Suppressor macrophage (primary cell): ENCODE measurements around the gene ACP7.
"Not testable (repeated sequence)": the region's sequence is repeated elsewhere in the genome, so short reads cannot be mapped to it uniquely, and the experiment has no call there.

ENCODE experiments used
- DNase-seq, 4 experiments: peaks; one replicate each; pipeline ENCODE4 v3.0.0-alpha.2; 2020 to 2022

The ACP7 gene

GRCh38 chr19:39132344-39132969 is 48.3 kb downstream of the ACP7 start:
- DNase-seq, result no peak

DNA sequence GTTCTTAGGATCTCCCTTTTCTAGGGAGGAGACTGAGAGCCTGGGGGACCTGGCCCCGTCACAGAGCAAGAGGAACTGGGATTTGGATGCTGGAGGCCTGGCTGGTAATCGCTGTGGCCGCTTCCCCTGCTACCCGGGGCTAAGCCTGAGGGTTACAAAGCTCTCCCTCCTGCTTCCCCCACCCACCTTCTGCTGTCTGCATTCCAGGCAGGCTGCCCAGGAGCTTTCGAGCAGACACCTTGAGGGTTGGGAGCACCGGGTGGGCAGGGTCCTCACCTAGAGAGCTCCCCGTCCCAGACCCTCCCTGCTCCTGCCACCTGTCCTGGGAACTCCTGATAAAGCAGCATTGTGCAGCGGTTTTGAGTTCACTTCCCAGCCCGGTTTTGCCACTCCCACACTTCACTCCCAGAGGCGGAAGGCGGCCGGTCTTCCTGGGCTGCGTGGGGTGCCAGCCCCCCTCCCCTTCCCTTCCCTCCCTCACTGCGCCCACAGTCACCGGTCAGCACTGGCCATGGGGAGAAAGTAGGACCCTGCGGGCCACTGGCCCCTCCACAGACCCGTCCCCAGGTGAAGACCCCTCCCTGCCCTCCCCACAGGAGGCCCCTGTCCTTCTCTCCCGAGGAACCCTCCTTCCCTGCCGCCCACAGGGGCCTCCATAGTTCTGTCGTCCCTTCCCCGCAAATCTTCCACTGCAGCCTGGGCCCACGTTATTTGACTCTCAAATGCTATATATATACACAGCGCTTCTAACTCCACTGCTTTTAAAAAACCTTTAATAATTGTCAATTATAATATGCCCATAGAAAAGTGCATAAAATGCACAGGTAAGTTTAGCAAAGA is 49.5 kb downstream of the ACP7 start:
- DNase-seq, result peak; percentile 30 to 60 (median 46)

- DNase-seq, result no peak
Measured at GRCh38 chr19:39135701-39136100, 51.5 kb downstream of the ACP7 start.

DNA sequence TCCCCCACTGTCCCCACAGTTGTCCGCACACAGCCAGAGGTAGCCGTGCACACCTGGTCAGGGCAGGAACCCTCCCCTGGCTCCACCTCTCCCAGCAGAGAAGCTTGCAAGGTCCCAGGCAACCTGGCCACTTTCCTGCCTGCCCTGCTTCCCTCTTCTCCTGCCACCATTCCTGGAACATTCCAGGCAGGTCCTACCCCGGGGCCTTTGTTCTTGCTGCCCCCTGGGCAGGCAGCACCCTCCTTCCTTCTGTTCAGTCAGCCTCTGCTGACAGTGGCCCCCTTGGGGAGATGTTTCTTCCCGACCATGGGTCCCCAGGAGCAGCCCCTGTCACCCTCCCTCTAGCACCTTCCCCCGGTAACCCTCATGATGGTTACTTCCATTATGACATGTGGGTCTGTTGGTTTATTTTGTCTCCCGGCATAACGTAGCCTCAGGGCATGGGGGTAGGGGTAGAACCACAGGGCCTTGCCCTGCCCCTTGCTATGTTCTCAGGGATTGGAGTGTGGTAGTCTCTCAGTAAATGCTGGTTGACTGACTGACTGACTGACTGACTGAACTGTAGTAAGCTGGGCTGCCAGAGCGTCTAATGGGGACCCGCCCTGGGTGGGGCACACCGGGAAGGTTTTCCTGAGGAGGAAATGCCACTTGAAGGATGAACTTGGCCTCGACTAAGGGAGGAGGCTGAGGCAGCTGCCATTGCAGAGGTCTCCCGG is 52.2 kb downstream of the ACP7 start:
- no peak for DNase-seq

GRCh38 chr19:39137131-39137530 is 53.0 kb downstream of the ACP7 start:
- no peak for DNase-seq

GRCh38 chr19:39138221-39139211 is 54.3 kb downstream of the ACP7 start:
- DNase-seq, result no peak

DNA sequence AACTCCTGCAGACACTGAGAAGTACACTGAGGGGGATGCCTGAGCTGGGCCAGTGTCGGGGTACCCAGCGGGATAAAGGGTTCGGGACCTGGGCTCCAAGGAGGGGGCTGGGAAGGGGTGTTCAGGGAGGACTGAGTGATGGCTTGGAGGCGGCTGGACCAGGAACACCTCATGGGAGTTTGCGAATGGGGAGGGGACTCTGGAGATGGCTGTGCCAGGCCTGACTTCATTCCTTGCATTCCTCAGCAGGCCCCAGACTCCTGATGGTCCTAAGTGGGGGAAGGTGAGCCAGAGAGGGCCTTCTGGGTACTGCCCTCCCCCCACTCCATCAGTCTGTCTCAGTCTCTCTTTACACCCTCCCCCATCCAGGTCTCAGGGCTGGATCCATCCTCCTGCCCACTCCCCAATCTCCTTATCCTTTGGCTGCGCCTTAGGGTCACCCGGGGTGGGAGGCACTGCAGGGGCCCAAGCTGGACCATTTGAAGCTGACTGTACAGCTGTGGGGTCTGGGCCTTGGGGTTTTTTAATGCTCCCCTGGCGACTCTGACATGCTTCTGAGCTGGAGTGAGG is 55.2 kb downstream of the ACP7 start:
- DNase-seq, result no peak

- DNase-seq, result no peak
Measured at GRCh38 chr19:39139971-39140453, 55.8 kb downstream of the ACP7 start.

DNA sequence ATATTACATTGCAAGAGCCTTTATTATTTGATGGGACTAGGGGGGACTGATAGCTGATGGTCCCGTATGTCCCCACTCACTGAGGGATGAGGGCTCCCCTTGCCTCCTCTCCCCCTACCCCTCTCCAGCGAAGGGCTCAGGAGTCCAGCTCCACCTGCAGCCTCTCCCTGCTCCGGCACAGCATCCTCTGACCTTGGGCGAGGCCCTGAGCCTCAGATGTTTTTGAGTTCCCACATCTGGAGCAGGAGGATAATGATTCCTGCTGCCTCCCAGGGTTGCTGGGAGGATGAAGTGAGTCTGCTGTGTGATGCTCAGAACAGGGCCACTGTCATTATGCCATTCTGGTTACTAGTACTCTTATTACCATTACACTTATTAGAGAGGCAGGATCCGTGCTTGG is 56.4 kb downstream of the ACP7 start:
- no peak for DNase-seq

DNA sequence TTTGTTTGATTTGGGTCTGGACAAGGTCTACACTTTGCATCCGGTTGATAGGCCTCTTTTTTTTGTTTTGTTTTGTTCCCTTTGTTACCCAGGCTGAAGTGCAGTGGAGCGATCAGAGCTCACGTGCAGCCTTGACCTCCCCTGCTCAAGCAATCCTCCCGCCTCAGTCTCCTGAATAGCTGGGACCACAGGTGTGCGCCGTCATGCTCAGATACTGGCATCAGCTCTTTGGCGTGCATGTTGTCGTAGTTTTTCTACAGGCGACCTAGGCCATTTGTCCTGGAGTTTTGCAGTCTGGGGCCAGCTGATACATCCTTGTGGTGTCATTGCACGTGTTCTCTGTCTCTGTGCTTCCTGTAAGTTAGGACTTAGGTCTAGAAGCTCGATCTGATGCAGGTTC is 57.8 kb downstream of the ACP7 start:
- no peak for DNase-seq

GRCh38 chr19:39142630-39143029 is 58.5 kb downstream of the ACP7 start:
- DNase-seq, result peak; percentile 48 to 65 (median 62)

- not testable (repeated sequence) for DNase-seq
Measured at GRCh38 chr19:39143757-39144289, 59.7 kb downstream of the ACP7 start.

- DNase-seq, result peak in 2 of 4 experiments; percentile 17 to 19
Measured at GRCh38 chr19:39144290-39145071, 60.3 kb downstream of the ACP7 start.

GRCh38 chr19:39145180-39145953 is 61.2 kb downstream of the ACP7 start:
- peak in 2 of 4 experiments; percentile 19 to 29 for DNase-seq

- no peak for DNase-seq
Measured at GRCh38 chr19:39146091-39146490, 61.9 kb downstream of the ACP7 start.

DNA sequence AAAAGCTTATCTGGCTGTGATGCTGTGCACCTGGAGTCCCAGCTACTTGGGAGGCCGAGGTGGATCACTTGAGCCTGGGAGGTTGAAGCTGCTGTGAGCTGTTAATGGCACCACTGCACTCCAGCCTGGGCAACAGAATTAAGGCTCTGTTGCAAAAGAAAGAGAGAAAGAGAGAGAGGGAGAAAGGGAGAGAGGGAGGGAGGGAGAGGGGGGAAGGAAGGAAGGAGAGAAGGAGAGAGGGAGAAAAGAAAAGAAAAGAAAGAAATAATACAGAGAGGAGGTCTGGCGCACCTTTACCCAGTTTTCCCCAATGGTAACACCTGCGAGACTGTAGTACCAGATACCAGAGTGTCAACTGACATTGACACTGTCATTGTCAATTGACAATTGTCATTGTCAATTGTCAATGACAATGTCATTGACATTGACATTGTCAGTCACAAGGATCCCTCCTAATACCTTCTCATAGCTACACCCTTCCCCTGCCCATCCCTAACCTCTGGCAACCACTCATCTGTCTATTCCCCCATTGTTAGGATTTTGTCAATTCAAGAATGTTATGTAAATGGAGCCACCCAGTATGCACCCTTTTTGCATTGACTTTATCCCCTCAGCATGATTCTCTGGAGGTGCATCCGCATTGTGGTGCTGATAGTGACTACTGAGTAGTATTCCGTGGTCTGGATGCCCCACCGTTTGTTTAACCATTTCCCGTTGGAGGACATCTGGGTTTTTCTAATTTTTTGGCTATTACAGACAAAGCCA is 62.7 kb downstream of the ACP7 start:
- DNase-seq, result no peak

- no peak for DNase-seq
Measured at GRCh38 chr19:39147480-39147879, 63.3 kb downstream of the ACP7 start.

DNA sequence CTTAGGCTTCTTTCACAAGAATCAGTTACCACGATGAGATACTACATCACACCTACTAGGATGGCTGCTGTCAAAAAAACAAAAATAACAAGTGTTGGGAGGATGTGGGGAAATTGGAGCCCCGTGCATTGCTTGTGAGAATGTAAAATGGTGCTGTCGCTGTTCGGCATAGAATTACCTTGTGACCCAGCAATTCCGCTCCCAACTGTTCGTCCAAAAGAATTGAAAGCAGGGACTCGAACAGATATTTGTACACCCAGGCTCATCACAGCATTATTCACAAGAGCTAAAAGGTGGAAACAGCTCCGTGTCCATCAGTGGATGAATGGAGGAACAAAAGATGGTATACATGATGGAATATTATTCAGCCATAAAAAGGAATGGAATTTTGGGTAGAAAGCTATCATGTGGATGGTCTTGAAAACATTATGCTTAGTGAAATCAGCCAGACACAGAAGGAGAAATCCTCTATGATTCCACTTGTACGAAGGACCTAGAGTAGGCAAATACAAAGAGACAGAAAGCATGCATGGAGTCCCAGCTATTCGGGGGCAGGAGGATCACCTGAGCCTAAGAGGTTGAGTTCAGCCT is 64.9 kb downstream of the ACP7 start:
- no peak for DNase-seq

DNA sequence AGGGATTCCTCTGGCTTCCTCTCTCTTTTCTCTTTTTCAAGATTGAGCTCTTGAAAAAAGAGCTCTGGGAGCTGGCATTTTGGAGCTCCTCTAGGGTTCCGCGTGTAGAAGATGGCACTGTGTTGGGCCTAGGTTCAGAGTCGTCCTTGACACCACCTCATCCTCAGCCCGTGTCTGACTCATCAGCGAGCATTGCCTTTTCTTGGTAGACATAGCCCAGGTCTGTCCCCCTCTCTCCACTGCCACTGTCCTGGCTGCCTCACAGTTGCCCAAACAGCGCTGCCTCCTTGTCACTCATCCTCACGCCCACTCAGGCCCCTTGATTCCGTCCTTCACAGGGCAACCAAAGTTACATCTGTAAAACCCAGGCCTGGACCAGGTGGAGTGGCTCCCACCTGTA is 66.1 kb downstream of the ACP7 start:
- DNase-seq, result no peak
